OCI-LY7 (cell line): Measurements from ENCODE around the gene LACTB. TPM values are rescaled to one million over a fixed set of nuclear protein-coding genes. Genes with fewer than 3 reads are reported as not detected.

Experiments used
- BruUV-seq: library from RNA; stranded (reverse); fragments of 400-500 nt; replicated peaks from 2 replicates; lab custom pipeline; 2021; lab: Mats Ljungman, UMichigan
- CTCF ChIA-PET: fragments of 300-600 bp; sonication (Branson Sonifier 250); formaldehyde crosslinking; loops from one replicate; lab custom pipeline; 2022; ENCODE audit warnings: antibody characterized with exemption; ENCODE audit not compliant: unreplicated experiment; lab: Charles Lee
- POLR2A ChIA-PET: fragments of 300-600 bp; sonication (Branson Sonifier 250); formaldehyde crosslinking; loops from one replicate; lab custom pipeline; 2022; ENCODE audit warnings: antibody characterized with exemption; lab: Charles Lee
- DNase-seq: peaks from one replicate; pipeline ENCODE4 v3.0.0-alpha.2; 2015; ENCODE audit warnings: low spot score
- H2AFZ ChIP-seq: fragments of 200-600 bp; sonication (generic), shearing (Covaris generic); 2 replicates; pipeline ENCODE4 v1.6.1; 2014; ENCODE audit warnings: mild to moderate bottlenecking, antibody characterized with exemption, low read length, moderate library complexity
- H3K27ac ChIP-seq: fragments of 200-600 bp; sonication (generic); 2 replicates; pipeline ENCODE4 v1.5.1; 2014; ENCODE audit warnings: mixed run types, low read depth, mild to moderate bottlenecking, moderate library complexity, low read length, inconsistent platforms; ENCODE audit not compliant: poor library complexity, severe bottlenecking
- H3K36me3 ChIP-seq: fragments of 200-600 bp; sonication (generic); 2 replicates; pipeline ENCODE4 v1.6.1; 2014; ENCODE audit warnings: mild to moderate bottlenecking, antibody characterized with exemption, low read length, moderate library complexity, mixed read lengths; ENCODE audit not compliant: insufficient read depth
- H3K4me1 ChIP-seq: fragments of 200-600 bp; sonication (generic); 2 replicates; pipeline ENCODE4 v1.5.1; 2014; ENCODE audit warnings: mild to moderate bottlenecking, low read length; ENCODE audit not compliant: insufficient read depth, poor library complexity, severe bottlenecking
- H3K4me2 ChIP-seq: fragments of 200-600 bp; sonication (generic); 2 replicates; pipeline ENCODE4 v1.6.1; 2014; ENCODE audit warnings: mild to moderate bottlenecking, low read length
- H3K4me3 ChIP-seq: fragments of 200-600 bp; sonication (generic); 2 replicates; pipeline ENCODE4 v1.5.1; 2014; ENCODE audit warnings: mild to moderate bottlenecking, low read depth, low read length; ENCODE audit not compliant: poor library complexity, severe bottlenecking
- H3K79me2 ChIP-seq: fragments of 200-600 bp; sonication (generic); 2 replicates; pipeline ENCODE4 v1.6.1; 2016; ENCODE audit warnings: low read depth, mild to moderate bottlenecking, low read length, moderate library complexity, mixed read lengths; ENCODE audit not compliant: insufficient read depth
- H3K9me2 ChIP-seq: fragments of 200-600 bp; sonication (generic); 2 replicates; pipeline ENCODE4 v1.6.1; 2016; ENCODE audit warnings: mild to moderate bottlenecking, low read length, mixed read lengths; ENCODE audit not compliant: insufficient read depth
- H3K9me3 ChIP-seq: fragments of 200-600 bp; sonication (generic); 2 replicates; pipeline ENCODE4 v1.6.1; 2014; ENCODE audit warnings: mild to moderate bottlenecking, mixed run types, low read length, mixed read lengths
- H4K20me1 ChIP-seq: fragments of 200-600 bp; sonication (generic); 2 replicates; pipeline ENCODE4 v1.6.1; 2014; ENCODE audit warnings: mild to moderate bottlenecking, antibody characterized with exemption, low read length, moderate library complexity, mixed read lengths; ENCODE audit not compliant: insufficient read depth
- EZH2phosphoT487 ChIP-seq: fragments of 200-600 bp; sonication (generic); IDR thresholded peaks from 2 replicates; pipeline ENCODE4 v1.6.1; 2018; ENCODE audit warnings: low read depth, borderline replicate concordance, mild to moderate bottlenecking, mixed run types, antibody characterized with exemption, low read length, moderate library complexity, mixed read lengths
- intact Hi-C: fragments of 100-400 bp; cut with micrococcal nuclease; formaldehyde crosslinking; loops from one replicate; pipeline ENCODE4 v1.10.0; 2022; ENCODE audit not compliant: unreplicated experiment
- total RNA-seq, 2 experiments: library from RNA; depleted of rRNA in 1 of 2; stranded (reverse); fragments of >200 nt in 1 of 2; shearing (Covaris generic) in 1 of 2; gene quantifications; 2 replicates each; pipeline ENCODE4 v1.2.3, GENCODE V29; 2014 to 2022
- TF ChIP-seq, protein P1 (sequence below): fragments of 200-600 bp; sonication (generic); conservative IDR thresholded peaks from 2 replicates; pipeline ENCODE4 v1.5.1; 2014; ENCODE audit warnings: mild to moderate bottlenecking, antibody characterized with exemption, low read length, moderate library complexity, mixed read lengths

LACTB gene
- total RNA-seq, 2 experiments from 2014 or later, result 3.2 to 7.2 TPM

DNA sequence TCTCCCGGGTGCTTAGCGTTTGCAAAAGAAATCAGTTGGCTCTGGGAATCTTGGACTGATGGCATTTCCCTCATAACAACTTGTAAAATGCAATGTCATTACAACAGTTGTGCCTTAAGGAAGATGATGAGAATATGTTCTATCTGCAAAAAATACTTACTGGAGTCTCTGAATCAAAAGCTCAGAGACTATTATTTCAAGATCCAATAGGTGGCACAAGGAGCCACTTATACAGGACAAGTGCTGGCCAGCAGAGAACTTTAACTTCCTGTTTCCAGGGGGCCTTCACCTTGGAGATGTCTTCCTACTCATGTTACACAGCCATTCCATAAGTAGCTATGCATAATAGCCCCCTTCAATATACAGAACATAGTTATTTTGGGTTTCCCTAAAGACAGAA is 44.6 kb downstream of the LACTB start:
- POLR2A ChIA-PET, result interaction anchor here (0.9 to 1.4 kb wide), 2 partner anchors 9 to 27 kb away, joined by 4 to 5 read pairs; partner anchors contain the start of gene RPS27L

DNA sequence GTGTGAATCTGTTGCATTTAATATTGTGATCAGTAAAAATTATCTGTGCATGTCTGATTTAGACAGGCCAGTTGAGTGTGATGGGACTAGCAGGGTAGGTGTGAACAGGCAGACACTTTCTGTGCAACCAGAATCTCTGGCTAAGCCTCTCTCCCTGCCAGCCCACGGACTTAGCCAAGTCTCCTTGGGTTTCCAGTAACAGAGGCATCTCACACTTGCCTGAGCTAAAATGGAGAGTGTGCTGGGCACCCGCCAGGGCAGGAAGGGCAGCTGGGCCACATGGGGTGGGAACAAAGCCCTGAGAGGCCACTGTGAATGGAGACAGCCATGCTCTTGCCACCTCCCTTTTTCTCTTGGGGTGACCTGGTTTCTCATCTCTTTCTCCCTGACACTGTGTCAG is 48.1 kb downstream of the LACTB start:
- CTCF ChIA-PET, result no interaction called here
- TF ChIP-seq, protein P1, sequence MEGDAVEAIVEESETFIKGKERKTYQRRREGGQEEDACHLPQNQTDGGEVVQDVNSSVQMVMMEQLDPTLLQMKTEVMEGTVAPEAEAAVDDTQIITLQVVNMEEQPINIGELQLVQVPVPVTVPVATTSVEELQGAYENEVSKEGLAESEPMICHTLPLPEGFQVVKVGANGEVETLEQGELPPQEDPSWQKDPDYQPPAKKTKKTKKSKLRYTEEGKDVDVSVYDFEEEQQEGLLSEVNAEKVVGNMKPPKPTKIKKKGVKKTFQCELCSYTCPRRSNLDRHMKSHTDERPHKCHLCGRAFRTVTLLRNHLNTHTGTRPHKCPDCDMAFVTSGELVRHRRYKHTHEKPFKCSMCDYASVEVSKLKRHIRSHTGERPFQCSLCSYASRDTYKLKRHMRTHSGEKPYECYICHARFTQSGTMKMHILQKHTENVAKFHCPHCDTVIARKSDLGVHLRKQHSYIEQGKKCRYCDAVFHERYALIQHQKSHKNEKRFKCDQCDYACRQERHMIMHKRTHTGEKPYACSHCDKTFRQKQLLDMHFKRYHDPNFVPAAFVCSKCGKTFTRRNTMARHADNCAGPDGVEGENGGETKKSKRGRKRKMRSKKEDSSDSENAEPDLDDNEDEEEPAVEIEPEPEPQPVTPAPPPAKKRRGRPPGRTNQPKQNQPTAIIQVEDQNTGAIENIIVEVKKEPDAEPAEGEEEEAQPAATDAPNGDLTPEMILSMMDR, result no peak
- TF ChIP-seq EZH2phosphoT487, result no peak
- no peaks in the 10 kb centered on the region for H4K20me1 ChIP-seq
- no peak overlapping the region for H3K4me2 ChIP-seq
- H3K9me3 ChIP-seq, result no peaks in the 10 kb centered on the region
- H2AFZ ChIP-seq, result 0 out of 2 replicates have a peak overlapping the region, but pooled peaks have one; percentile 56
- DNase-seq, result no peak
- no peak overlapping the region for H3K27ac ChIP-seq
- H3K4me3 ChIP-seq, result no peak overlapping the region
- no peaks in the 10 kb centered on the region for H3K79me2 ChIP-seq
- no TSS peak for BruUV-seq
- POLR2A ChIA-PET, result no interaction called here
- no peaks in the 10 kb centered on the region for H3K36me3 ChIP-seq
- intact Hi-C loops, result no loop called here
- no peaks in the 10 kb centered on the region for H3K9me2 ChIP-seq
- no peaks in the 10 kb centered on the region for H3K4me1 ChIP-seq

More for the DNA sequence above, 44.6 kb downstream of the LACTB start:
- BruUV-seq, result no TSS peak
- Histone ChIP-seq H3K36me3 (no peaks in the 10 kb centered on the region), H3K4me2 (no peak overlapping the region), H3K27ac (no peak overlapping the region), H3K79me2 (no peaks in the 10 kb centered on the region), H3K4me3 (no peak overlapping the region), H3K9me3 (no peaks in the 10 kb centered on the region), H3K4me1 (peaks cover 10% of the 10 kb centered on the region), H2AFZ (no peak overlapping the region), H4K20me1 (no peaks in the 10 kb centered on the region), H3K9me2 (no peaks in the 10 kb centered on the region)
- intact Hi-C loops, result no loop called here
- TF ChIP-seq, protein P1, result peak; percentile 67
- TF ChIP-seq EZH2phosphoT487, result no peak
- DNase-seq, result peak; percentile 45
- CTCF ChIA-PET, result no interaction called here

DNA sequence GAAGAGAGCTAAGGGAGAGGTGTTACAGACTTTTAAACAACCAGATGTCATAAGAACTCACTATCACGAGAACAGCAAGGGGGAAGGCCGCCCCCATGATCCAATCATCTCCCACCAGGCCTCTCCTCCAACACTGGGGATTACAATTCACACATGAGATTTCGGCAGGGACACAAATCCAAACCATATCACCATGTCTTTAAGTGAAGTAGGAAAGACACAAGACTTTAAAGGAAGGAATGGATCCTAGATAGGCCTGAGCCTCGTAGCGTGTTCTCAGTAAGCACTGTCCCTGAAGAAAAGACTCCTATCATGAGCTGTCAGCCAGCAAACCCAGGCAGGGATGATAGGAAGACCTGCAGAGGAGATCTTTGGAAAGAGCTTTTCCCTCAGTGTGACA is 50.7 kb downstream of the LACTB start:
- no peaks in the 10 kb centered on the region for H3K9me3 ChIP-seq
- H3K27ac ChIP-seq, result no peak overlapping the region
- H3K4me3 ChIP-seq, result no peak overlapping the region
- no peaks in the 10 kb centered on the region for H3K9me2 ChIP-seq
- TF ChIP-seq, protein P1, result no peak
- no peak for TF ChIP-seq EZH2phosphoT487
- intact Hi-C loops, result no loop called here
- CTCF ChIA-PET, result interaction anchor here (0.5 kb wide), 1 partner anchor 54 kb away, joined by 3 read pairs; no protein-coding TSS in a partner anchor
- H2AFZ ChIP-seq, result no peak overlapping the region
- H3K4me1 ChIP-seq, result no peaks in the 10 kb centered on the region
- no peak for DNase-seq
- no peak overlapping the region for H3K4me2 ChIP-seq
- H3K79me2 ChIP-seq, result no peaks in the 10 kb centered on the region
- no peaks in the 10 kb centered on the region for H4K20me1 ChIP-seq
- no TSS peak for BruUV-seq
- no peaks in the 10 kb centered on the region for H3K36me3 ChIP-seq
- POLR2A ChIA-PET, result interaction anchor here (0.6 to 1.2 kb wide), 2 partner anchors 11 to 59 kb away, joined by 3 to 5 read pairs; no protein-coding TSS in a partner anchor
